T-helper 1 cell (primary cell): ENCODE data around the gene PRKN.

ENCODE experiments used
- DNase-seq, 5 donors: peaks; one replicate each; pipeline ENCODE4 v3.0.0-alpha.2; 2012 to 2020

Gene PRKN

GRCh38 chr6:161564952-161565351 is 1162.6 kb downstream of the PRKN start:
- no peak for DNase-seq

- DNase-seq, result no peak
These were observed 1165.7 kb downstream of the PRKN start for GRCh38 chr6:161561908-161562307.

- DNase-seq, result no peak
These were observed 1170.0 kb downstream of the PRKN start for GRCh38 chr6:161557333-161558107.

GRCh38 chr6:161554883-161555282 is 1172.7 kb downstream of the PRKN start:
- no peak for DNase-seq

- no peak for DNase-seq
These were observed 1177.5 kb downstream of the PRKN start for GRCh38 chr6:161549977-161550655.

GRCh38 chr6:161548713-161549296 is 1178.8 kb downstream of the PRKN start:
- no peak for DNase-seq

GRCh38 chr6:161547617-161548016 is 1179.9 kb downstream of the PRKN start:
- DNase-seq, result no peak

GRCh38 chr6:161546632-161547031 is 1180.9 kb downstream of the PRKN start:
- DNase-seq, result no peak

- no peak for DNase-seq
These were observed 1181.8 kb downstream of the PRKN start for GRCh38 chr6:161545741-161546140.

GRCh38 chr6:161544801-161545480 is 1182.6 kb downstream of the PRKN start:
- DNase-seq, result no peak

- no peak for DNase-seq
These were observed 1183.8 kb downstream of the PRKN start for GRCh38 chr6:161543684-161544309.

GRCh38 chr6:161542346-161542980 is 1185.1 kb downstream of the PRKN start:
- no peak for DNase-seq

GRCh38 chr6:161540532-161540931 is 1187.0 kb downstream of the PRKN start:
- no peak for DNase-seq

GRCh38 chr6:161536224-161536630 is 1191.3 kb downstream of the PRKN start:
- no peak for DNase-seq

GRCh38 chr6:161534264-161534873 is 1193.2 kb downstream of the PRKN start:
- no peak for DNase-seq

- no peak for DNase-seq
These were observed 1194.3 kb downstream of the PRKN start for GRCh38 chr6:161533266-161533665.

GRCh38 chr6:161532536-161532935 is 1195.0 kb downstream of the PRKN start:
- no peak for DNase-seq

- DNase-seq, result no peak
These were observed 1200.8 kb downstream of the PRKN start for GRCh38 chr6:161526794-161527193.

GRCh38 chr6:161523362-161523761 is 1204.2 kb downstream of the PRKN start:
- no peak for DNase-seq

GRCh38 chr6:161522276-161522675 is 1205.3 kb downstream of the PRKN start:
- no peak for DNase-seq

GRCh38 chr6:161511447-161512095 is 1216.0 kb downstream of the PRKN start:
- DNase-seq, result no peak
